ENCODE measurements around the gene ZEB1.

GRCh38 chr10:31399171-31399570 is 80.2 kb downstream of the ZEB1 start:
- TF ChIP-seq CTCF (conservative IDR thresholded peaks at IDR 0.05; ENCODE audit: low read length): no peak
- TF ChIP-seq EZH2phosphoT487 (IDR thresholded peaks at IDR 0.05; ENCODE audit: borderline replicate concordance): no peak
